Anterior cingulate cortex (tissue), 58 donors: ENCODE data around the gene HSF2BP.
"Not testable (repeated sequence)": the region's sequence is repeated elsewhere in the genome, so short reads cannot be mapped to it uniquely, and the experiment has no call there.

Experiments used
- DNase-seq, 58 donors: peaks; one replicate each; lab custom pipeline; 2025; lab: John Stamatoyannopoulos, UW

HSF2BP gene

GRCh38 chr21:43486051-43486450 is 173.2 kb downstream of the HSF2BP start:
- not testable (repeated sequence) for DNase-seq

GRCh38 chr21:43485016-43485415 is 174.3 kb downstream of the HSF2BP start:
- not testable (repeated sequence) for DNase-seq

- not testable (repeated sequence) for DNase-seq
Observed at GRCh38 chr21:43479197-43479596, 180.1 kb downstream of the HSF2BP start.
